H9 (cell line): Measurements from ENCODE around the gene ADAMTS2. TPM values are rescaled to one million over a fixed set of nuclear protein-coding genes. Genes with fewer than 3 reads are reported as not detected.

Experiments used
- DNase-seq: peaks from one replicate; pipeline ENCODE4 v3.0.0-alpha.2; 2017
- H2AFZ ChIP-seq: one replicate; pipeline ENCODE4 v1.6.1; 2013; ENCODE audit warnings: mild to moderate bottlenecking, low read length, control low read depth, moderate library complexity
- H2AK5ac ChIP-seq: 2 replicates; pipeline ENCODE4 v1.6.1; 2013; ENCODE audit warnings: low read length, control low read depth, mixed read lengths; ENCODE audit not compliant: insufficient read length
- H2BK120ac ChIP-seq: one replicate; pipeline ENCODE4 v1.6.1; 2013; ENCODE audit warnings: low read depth, mild to moderate bottlenecking, low read length, control low read depth, inconsistent platforms; ENCODE audit not compliant: poor library complexity, severe bottlenecking
- H2BK12ac ChIP-seq: 2 replicates; pipeline ENCODE4 v1.6.1; 2013; ENCODE audit warnings: low read length, control low read depth, mixed read lengths, low read depth; ENCODE audit not compliant: insufficient read length
- H2BK15ac ChIP-seq: 2 replicates; pipeline ENCODE4 v1.6.1; 2013; ENCODE audit warnings: low read depth, low read length, control low read depth
- H2BK20ac ChIP-seq: one replicate; pipeline ENCODE4 v1.6.1; 2013; ENCODE audit warnings: low read depth, mild to moderate bottlenecking, low read length, control low read depth, inconsistent platforms; ENCODE audit not compliant: poor library complexity, severe bottlenecking
- H2BK5ac ChIP-seq: 2 replicates; pipeline ENCODE4 v1.6.1; 2013; ENCODE audit warnings: low read length, control low read depth, mixed read lengths; ENCODE audit not compliant: insufficient read length
- H3K14ac ChIP-seq: 2 replicates; pipeline ENCODE4 v1.6.1; 2013; ENCODE audit warnings: low read length, control low read depth; ENCODE audit not compliant: insufficient read depth
- H3K18ac ChIP-seq: 2 replicates; pipeline ENCODE4 v1.6.1; 2013; ENCODE audit warnings: low read depth, mild to moderate bottlenecking, mixed read lengths, low read length, control low read depth; ENCODE audit not compliant: insufficient read length
- H3K23ac ChIP-seq: 2 replicates; pipeline ENCODE4 v1.6.1; 2013; ENCODE audit warnings: low read length, control low read depth, mixed read lengths, low read depth; ENCODE audit not compliant: insufficient read length
- H3K23me2 ChIP-seq: 2 replicates; pipeline ENCODE4 v1.6.1; 2013; ENCODE audit warnings: low read depth, mild to moderate bottlenecking, mixed read lengths, low read length, control low read depth; ENCODE audit not compliant: insufficient read length, poor library complexity, severe bottlenecking
- H3K27ac ChIP-seq: 2 replicates; pipeline ENCODE4 v1.5.1; 2013; ENCODE audit warnings: low read length, control low read depth, mixed read lengths, low read depth; ENCODE audit not compliant: insufficient read length
- H3K27me3 ChIP-seq: 2 replicates; pipeline ENCODE4 v1.6.1; 2013; ENCODE audit warnings: low read length, control low read depth, inconsistent platforms; ENCODE audit not compliant: insufficient read depth
- H3K4ac ChIP-seq: 2 replicates; pipeline ENCODE4 v1.6.1; 2013; ENCODE audit warnings: low read depth, mild to moderate bottlenecking, control low read depth, inconsistent platforms, low read length, moderate library complexity
- H3K4me1 ChIP-seq: 2 replicates; pipeline ENCODE4 v1.6.1; 2013; ENCODE audit warnings: low read length, control low read depth, inconsistent platforms; ENCODE audit not compliant: insufficient read depth
- H3K4me2 ChIP-seq: 2 replicates; pipeline ENCODE4 v1.6.1; 2013; ENCODE audit warnings: low read length, control low read depth, mixed read lengths; ENCODE audit not compliant: insufficient read length, insufficient read depth
- H3K56ac ChIP-seq: 2 replicates; pipeline ENCODE4 v1.6.1; 2013; ENCODE audit warnings: low read depth, mild to moderate bottlenecking, mixed read lengths, low read length, control low read depth; ENCODE audit not compliant: insufficient read length
- H3K79me1 ChIP-seq: 2 replicates; pipeline ENCODE4 v1.6.1; 2013; ENCODE audit warnings: low read depth, mild to moderate bottlenecking, moderate library complexity, low read length, control low read depth, inconsistent platforms; ENCODE audit not compliant: insufficient read depth, poor library complexity, severe bottlenecking
- H3K79me2 ChIP-seq: 2 replicates; pipeline ENCODE4 v1.6.1; 2013; ENCODE audit warnings: low read length, control low read depth, inconsistent platforms; ENCODE audit not compliant: insufficient read depth
- H3K9ac ChIP-seq: 2 replicates; pipeline ENCODE4 v1.6.1; 2013; ENCODE audit warnings: low read length, control low read depth, mixed read lengths; ENCODE audit not compliant: insufficient read length; ENCODE audit errors: extremely low read depth
- H3K9me3 ChIP-seq: one replicate; pipeline ENCODE4 v1.6.1; 2013; ENCODE audit warnings: low read depth, low read length, inconsistent platforms; ENCODE audit not compliant: control insufficient read depth
- H3T11ph ChIP-seq: one replicate; pipeline ENCODE4 v1.6.1; 2013; ENCODE audit warnings: mild to moderate bottlenecking, low read length, control low read depth, inconsistent platforms
- H4K20me1 ChIP-seq: one replicate; pipeline ENCODE4 v1.6.1; 2013; ENCODE audit not compliant: control insufficient read depth, insufficient read length, insufficient read depth
- H4K5ac ChIP-seq: 2 replicates; pipeline ENCODE4 v1.6.1; 2013; ENCODE audit warnings: low read depth, mild to moderate bottlenecking, mixed read lengths, low read length, control low read depth; ENCODE audit not compliant: insufficient read length
- H4K8ac ChIP-seq: replicated peaks from 2 replicates; pipeline ENCODE4 v1.6.1; 2013; ENCODE audit warnings: low read length, control low read depth, mixed read lengths, low read depth; ENCODE audit not compliant: insufficient read length
- H4K91ac ChIP-seq: 2 replicates; pipeline ENCODE4 v1.6.1; 2013; ENCODE audit warnings: low read depth, mild to moderate bottlenecking, moderate library complexity, mixed read lengths, low read length, control low read depth; ENCODE audit not compliant: insufficient read length
- H3K27ac Mint-ChIP-seq, 3 experiments: 2 replicates in 2 of 3; 3 replicates in 1 of 3; pipeline ENCODE4 v1.8.0; 2020 to 2021; ENCODE audit warnings: mixed read lengths in 3 of 3, mild to moderate bottlenecking in 1 of 3, moderate library complexity in 1 of 3
- H3K27me3 Mint-ChIP-seq: 2 replicates; pipeline ENCODE4 v1.8.0; 2021; ENCODE audit warnings: low read depth, mild to moderate bottlenecking, moderate library complexity, mixed read lengths
- H3K36me3 Mint-ChIP-seq, 3 experiments: 2 replicates in 2 of 3; 3 replicates in 1 of 3; pipeline ENCODE4 v1.8.0; 2020 to 2021; ENCODE audit warnings: low read depth in 3 of 3, mixed read lengths in 3 of 3; ENCODE audit not compliant: insufficient read depth in 1 of 3
- H3K4me1 Mint-ChIP-seq, 2 experiments: 2 replicates each; pipeline ENCODE4 v1.8.0; 2020; ENCODE audit warnings: mixed read lengths in 2 of 2
- H3K4me3 Mint-ChIP-seq, 2 experiments: 2 replicates in 1 of 2; 3 replicates in 1 of 2; pipeline ENCODE4 v1.8.0; 2020 to 2021; ENCODE audit warnings: mild to moderate bottlenecking in 2 of 2, mixed read lengths in 2 of 2, moderate library complexity in 1 of 2
- H3K9me3 Mint-ChIP-seq, 2 experiments: 2 replicates in 1 of 2; 3 replicates in 1 of 2; pipeline ENCODE4 v1.8.0; 2020; ENCODE audit warnings: mild to moderate bottlenecking in 2 of 2, mixed read lengths in 2 of 2, moderate library complexity in 1 of 2
- WGBS: extraction: QIAGEN DNeasy Blood & Tissue Kit; methylation state at CpG from one replicate; pipeline ENCODE4 v1.1.7; 2013; ENCODE audit warnings: missing lambda C conversion rate, low lambda C conversion rate, mixed read lengths; ENCODE audit not compliant: insufficient read length; ENCODE audit errors: extremely low coverage; 5-methylcytosine and 5-hydroxymethylcytosine counted together
- total RNA-seq: library from RNA; stranded (reverse); gene quantifications from 2 replicates; pipeline ENCODE4 v1.2.1, GENCODE V29; 2021
- TF ChIP-seq, protein P1 (sequence below): fragments of 200-600 bp; sonication (generic); conservative IDR thresholded peaks from 3 replicates; pipeline ENCODE4 v1.8.0; 2021; ENCODE audit warnings: antibody characterized with exemption, mild to moderate bottlenecking

Gene ADAMTS2
- total RNA-seq, 1 experiment from 2014 or later, result 5.4 TPM

DNA sequence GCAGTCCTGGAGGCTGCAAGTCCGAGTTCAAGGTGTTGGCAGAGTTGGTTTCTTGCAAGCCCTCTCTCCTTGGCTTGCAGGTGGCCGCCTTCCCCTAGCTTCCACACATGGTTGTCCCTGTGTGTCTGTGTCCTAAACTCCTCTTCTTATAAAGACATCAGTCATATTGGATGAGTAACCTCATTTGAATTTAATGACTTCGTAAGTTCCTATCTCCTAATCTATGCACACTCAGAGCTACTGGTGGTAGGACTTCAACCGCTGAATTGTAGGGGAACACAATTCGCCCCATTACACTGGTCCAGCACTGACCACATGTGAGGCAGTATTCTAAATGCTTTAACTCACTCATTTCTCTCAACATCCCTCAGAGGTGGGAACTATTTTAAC is 25.9 kb upstream of the ADAMTS2 start:
- no peaks in the 10 kb centered on the region for H4K20me1 ChIP-seq
- no CpG with 5 or more reads among the region's 5 CpGs for WGBS
- H4K91ac ChIP-seq, result no peak overlapping the region
- H3K9ac ChIP-seq, result no peak overlapping the region
- H3K23ac ChIP-seq, result no peak overlapping the region
- H3K79me1 ChIP-seq, result no peaks in the 10 kb centered on the region
- H3K27me3 ChIP-seq, result no peaks in the 10 kb centered on the region
- no peak overlapping the region for H3K56ac ChIP-seq
- no peak overlapping the region for H2BK20ac ChIP-seq
- H2BK120ac ChIP-seq, result no peak overlapping the region
- no peaks in the 10 kb centered on the region for H3K79me2 ChIP-seq
- Mint-ChIP-seq H3K27ac (no peak overlapping the region), H3K9me3 (peaks cover 8 to 12% of the 10 kb centered on the region in 2 experiments; a peak in 2 of 5 replicates), H3K36me3 (peaks cover 0 to 5% (median 4%) of the 10 kb centered on the region in 3 experiments; a peak in 5 of 7 replicates), H3K4me1 (peaks cover 0 to 5% of the 10 kb centered on the region in 2 experiments; a peak in 2 of 4 replicates), H3K4me3 (no peak overlapping the region; a peak in 1 of 5 replicates), H3K27me3 (peaks cover 7% of the 10 kb centered on the region)
- H3K27ac ChIP-seq, result no peak overlapping the region
- TF ChIP-seq, protein P1, sequence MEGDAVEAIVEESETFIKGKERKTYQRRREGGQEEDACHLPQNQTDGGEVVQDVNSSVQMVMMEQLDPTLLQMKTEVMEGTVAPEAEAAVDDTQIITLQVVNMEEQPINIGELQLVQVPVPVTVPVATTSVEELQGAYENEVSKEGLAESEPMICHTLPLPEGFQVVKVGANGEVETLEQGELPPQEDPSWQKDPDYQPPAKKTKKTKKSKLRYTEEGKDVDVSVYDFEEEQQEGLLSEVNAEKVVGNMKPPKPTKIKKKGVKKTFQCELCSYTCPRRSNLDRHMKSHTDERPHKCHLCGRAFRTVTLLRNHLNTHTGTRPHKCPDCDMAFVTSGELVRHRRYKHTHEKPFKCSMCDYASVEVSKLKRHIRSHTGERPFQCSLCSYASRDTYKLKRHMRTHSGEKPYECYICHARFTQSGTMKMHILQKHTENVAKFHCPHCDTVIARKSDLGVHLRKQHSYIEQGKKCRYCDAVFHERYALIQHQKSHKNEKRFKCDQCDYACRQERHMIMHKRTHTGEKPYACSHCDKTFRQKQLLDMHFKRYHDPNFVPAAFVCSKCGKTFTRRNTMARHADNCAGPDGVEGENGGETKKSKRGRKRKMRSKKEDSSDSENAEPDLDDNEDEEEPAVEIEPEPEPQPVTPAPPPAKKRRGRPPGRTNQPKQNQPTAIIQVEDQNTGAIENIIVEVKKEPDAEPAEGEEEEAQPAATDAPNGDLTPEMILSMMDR, result no peak
- no peak overlapping the region for H3T11ph ChIP-seq
- H2BK12ac ChIP-seq, result no peak overlapping the region
- no peak for DNase-seq
- H3K4ac ChIP-seq, result no peak overlapping the region
- H3K18ac ChIP-seq, result no peak overlapping the region
- no peak overlapping the region for H2BK5ac ChIP-seq
- H2AFZ ChIP-seq, result no peak overlapping the region
- H3K9me3 ChIP-seq, result no peaks in the 10 kb centered on the region
- H4K5ac ChIP-seq, result no peak overlapping the region
- no peaks in the 10 kb centered on the region for H3K23me2 ChIP-seq
- no peak overlapping the region for H3K4me2 ChIP-seq
- H2BK15ac ChIP-seq, result no peak overlapping the region
- no peak overlapping the region for H3K14ac ChIP-seq
- H2AK5ac ChIP-seq, result no peak overlapping the region
- no peaks in the 10 kb centered on the region for H3K4me1 ChIP-seq
- H4K8ac ChIP-seq, result no peak overlapping the region
